ENCODE measurements around the gene CCL1. TPM values are rescaled to one million over a fixed set of nuclear protein-coding genes. Genes with fewer than 3 reads are reported as not detected.

The CCL1 gene
- polyA plus RNA-seq, 1 of the 3 experiments (the other 2 are of a cell fraction) = not detected

DNA sequence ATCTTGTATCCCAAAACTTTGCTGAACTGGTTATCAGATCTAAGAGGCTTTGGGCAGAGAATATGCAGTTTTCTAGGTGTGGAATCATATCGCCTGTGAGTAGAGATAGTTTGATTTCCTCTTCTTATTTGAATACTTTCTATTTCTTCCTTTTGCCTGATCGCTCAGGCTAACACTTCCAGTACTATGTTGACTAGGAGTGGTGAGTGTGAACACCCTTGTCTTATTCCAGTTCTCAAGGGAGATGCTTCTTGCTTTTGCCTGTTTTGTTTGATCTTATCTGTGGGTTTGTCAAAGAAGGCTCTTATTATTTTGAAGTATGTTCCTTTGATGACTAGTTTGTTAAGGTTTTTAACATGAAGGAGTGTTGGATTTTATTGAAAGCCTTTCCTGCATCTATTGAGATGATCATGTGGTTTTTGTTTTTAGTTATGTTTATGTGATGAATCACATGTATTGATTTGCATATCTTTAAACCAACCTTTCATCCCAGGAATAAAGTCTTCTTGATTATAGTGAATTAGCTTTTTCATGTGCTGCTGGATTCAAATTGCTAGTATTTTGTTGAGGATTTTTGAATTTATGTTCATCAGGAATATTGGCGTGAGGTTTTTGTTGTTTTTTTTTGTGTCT lies 23.8 kb downstream of the CCL1 start:
- H3K4me2 ChIP-seq = no peak overlapping the region
- H3K79me2 ChIP-seq (ENCODE audit: insufficient read depth) = no peaks in the 10 kb centered on the region
- H2AFZ ChIP-seq (ENCODE audit: low read depth) = no peak overlapping the region
- H3K27ac ChIP-seq (ENCODE audit: low read depth in 2 of 2, low read length in 1 of 2) = no peak overlapping the region
- no peak overlapping the region for H3K4me3 ChIP-seq (ENCODE audit: low read depth in 2 of 2, low read length in 1 of 2)
- ChIA-PET POLR2A (no interaction called here), CTCF (interaction anchor here (0.9 to 2.0 kb wide), 3 partner anchors 20 to 139 kb away, joined by 3 to 7 read pairs (median 5); partner anchors contain the start of gene CCL8)
- no peak for DNase-seq
- H3K9ac ChIP-seq = no peak overlapping the region
- 32% methylated on average over 3 of the region's 3 CpGs for WGBS (ENCODE audit: low lambda C conversion rate)
- no peaks in the 10 kb centered on the region for H3K9me2 ChIP-seq
- no peaks in the 10 kb centered on the region for H3K9me3 ChIP-seq
- no peak for TF ChIP-seq NRF1 (IDR thresholded peaks at IDR 0.05; ENCODE audit: low read depth, low read length)
- TF ChIP-seq SIN3A (IDR thresholded peaks at IDR 0.05; ENCODE audit: borderline replicate concordance, low read depth, low read length) = no peak
- TF ChIP-seq RFX5 (IDR thresholded peaks at IDR 0.05; ENCODE audit: low read length) = no peak
- no peak for TF ChIP-seq RCOR1 (IDR thresholded peaks at IDR 0.05; ENCODE audit: low read length)
- no peak for TF ChIP-seq MEF2A (IDR thresholded peaks at IDR 0.05; ENCODE audit: borderline replicate concordance, low read depth)
- TF ChIP-seq JUND (IDR thresholded peaks at IDR 0.05) = no peak
- TF ChIP-seq, protein P1, sequence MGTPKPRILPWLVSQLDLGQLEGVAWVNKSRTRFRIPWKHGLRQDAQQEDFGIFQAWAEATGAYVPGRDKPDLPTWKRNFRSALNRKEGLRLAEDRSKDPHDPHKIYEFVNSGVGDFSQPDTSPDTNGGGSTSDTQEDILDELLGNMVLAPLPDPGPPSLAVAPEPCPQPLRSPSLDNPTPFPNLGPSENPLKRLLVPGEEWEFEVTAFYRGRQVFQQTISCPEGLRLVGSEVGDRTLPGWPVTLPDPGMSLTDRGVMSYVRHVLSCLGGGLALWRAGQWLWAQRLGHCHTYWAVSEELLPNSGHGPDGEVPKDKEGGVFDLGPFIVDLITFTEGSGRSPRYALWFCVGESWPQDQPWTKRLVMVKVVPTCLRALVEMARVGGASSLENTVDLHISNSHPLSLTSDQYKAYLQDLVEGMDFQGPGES (IDR thresholded peaks at IDR 0.05; ENCODE audit: low read depth, low read length) = no peak
- TF ChIP-seq MXI1 (IDR thresholded peaks at IDR 0.05; ENCODE audit: low read depth, low read length) = no peak
- TF ChIP-seq EZH2phosphoT487 (IDR thresholded peaks at IDR 0.05; ENCODE audit: borderline replicate concordance, low read depth) = no peak
- TF ChIP-seq YY1 (IDR thresholded peaks at IDR 0.05; ENCODE audit: low read depth) = no peak
- H3K36me3 ChIP-seq (replicated peaks in 1 of 2; ENCODE audit: control insufficient read depth in 1 of 2, insufficient read depth in 2 of 2, low read length in 1 of 2) = no peaks in the 10 kb centered on the region
- no peaks in the 10 kb centered on the region for H3K4me1 ChIP-seq (ENCODE audit: control insufficient read depth in 1 of 2, insufficient read depth in 2 of 2, low read depth in 1 of 2, low read length in 1 of 2)
- H3K27me3 ChIP-seq (ENCODE audit: insufficient read depth) = no peaks in the 10 kb centered on the region
- no peaks in the 10 kb centered on the region for H3F3A ChIP-seq (replicated peaks; ENCODE audit: insufficient read depth)
- H4K20me1 ChIP-seq (ENCODE audit: insufficient read depth) = no peaks in the 10 kb centered on the region

DNA sequence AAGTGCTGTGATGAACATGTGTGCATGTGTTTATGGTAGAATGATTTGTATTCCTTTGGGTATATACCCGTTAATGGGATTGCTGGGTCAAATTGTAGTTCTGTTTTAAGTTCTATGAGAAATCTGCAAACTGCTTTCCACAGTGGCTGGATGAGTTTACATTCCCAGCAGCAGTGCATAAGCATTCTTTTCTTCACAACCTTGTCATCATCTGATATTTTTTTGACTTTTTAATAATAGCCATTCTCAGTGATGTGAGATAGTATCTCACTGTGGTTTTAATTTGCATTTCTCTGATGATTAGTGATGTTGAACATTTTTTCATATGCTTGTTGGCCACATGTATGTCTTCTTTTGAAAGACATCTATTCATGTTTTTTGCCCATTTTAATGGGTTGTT lies 25.3 kb downstream of the CCL1 start:
- Histone ChIP-seq H3F3A (replicated peaks; ENCODE audit: insufficient read depth) (no peaks in the 10 kb centered on the region), H3K4me1 (ENCODE audit: control insufficient read depth in 1 of 2, insufficient read depth in 2 of 2, low read depth in 1 of 2, low read length in 1 of 2) (no peaks in the 10 kb centered on the region), H3K27me3 (ENCODE audit: insufficient read depth) (no peaks in the 10 kb centered on the region), H3K4me3 (ENCODE audit: low read depth in 2 of 2, low read length in 1 of 2) (no peak overlapping the region), H3K9ac (no peak overlapping the region), H3K79me2 (ENCODE audit: insufficient read depth) (no peaks in the 10 kb centered on the region), H3K4me2 (no peak overlapping the region), H2AFZ (ENCODE audit: low read depth) (no peak overlapping the region), H3K27ac (ENCODE audit: low read depth in 2 of 2, low read length in 1 of 2) (no peak overlapping the region), H3K36me3 (replicated peaks in 1 of 2; ENCODE audit: control insufficient read depth in 1 of 2, insufficient read depth in 2 of 2, low read length in 1 of 2) (no peaks in the 10 kb centered on the region), H3K9me2 (no peaks in the 10 kb centered on the region), H3K9me3 (no peaks in the 10 kb centered on the region), H4K20me1 (ENCODE audit: insufficient read depth) (no peaks in the 10 kb centered on the region)
- no peak for DNase-seq
- TF ChIP-seq, protein P2, sequence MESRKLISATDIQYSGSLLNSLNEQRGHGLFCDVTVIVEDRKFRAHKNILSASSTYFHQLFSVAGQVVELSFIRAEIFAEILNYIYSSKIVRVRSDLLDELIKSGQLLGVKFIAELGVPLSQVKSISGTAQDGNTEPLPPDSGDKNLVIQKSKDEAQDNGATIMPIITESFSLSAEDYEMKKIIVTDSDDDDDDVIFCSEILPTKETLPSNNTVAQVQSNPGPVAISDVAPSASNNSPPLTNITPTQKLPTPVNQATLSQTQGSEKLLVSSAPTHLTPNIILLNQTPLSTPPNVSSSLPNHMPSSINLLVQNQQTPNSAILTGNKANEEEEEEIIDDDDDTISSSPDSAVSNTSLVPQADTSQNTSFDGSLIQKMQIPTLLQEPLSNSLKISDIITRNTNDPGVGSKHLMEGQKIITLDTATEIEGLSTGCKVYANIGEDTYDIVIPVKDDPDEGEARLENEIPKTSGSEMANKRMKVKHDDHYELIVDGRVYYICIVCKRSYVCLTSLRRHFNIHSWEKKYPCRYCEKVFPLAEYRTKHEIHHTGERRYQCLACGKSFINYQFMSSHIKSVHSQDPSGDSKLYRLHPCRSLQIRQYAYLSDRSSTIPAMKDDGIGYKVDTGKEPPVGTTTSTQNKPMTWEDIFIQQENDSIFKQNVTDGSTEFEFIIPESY (IDR thresholded peaks at IDR 0.05; ENCODE audit: borderline replicate concordance, low read depth) = no peak
- TF ChIP-seq, protein P3, sequence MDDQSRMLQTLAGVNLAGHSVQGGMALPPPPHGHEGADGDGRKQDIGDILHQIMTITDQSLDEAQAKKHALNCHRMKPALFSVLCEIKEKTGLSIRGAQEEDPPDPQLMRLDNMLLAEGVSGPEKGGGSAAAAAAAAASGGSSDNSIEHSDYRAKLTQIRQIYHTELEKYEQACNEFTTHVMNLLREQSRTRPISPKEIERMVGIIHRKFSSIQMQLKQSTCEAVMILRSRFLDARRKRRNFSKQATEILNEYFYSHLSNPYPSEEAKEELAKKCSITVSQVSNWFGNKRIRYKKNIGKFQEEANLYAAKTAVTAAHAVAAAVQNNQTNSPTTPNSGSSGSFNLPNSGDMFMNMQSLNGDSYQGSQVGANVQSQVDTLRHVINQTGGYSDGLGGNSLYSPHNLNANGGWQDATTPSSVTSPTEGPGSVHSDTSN (IDR thresholded peaks at IDR 0.05) = no peak
- TF ChIP-seq MXI1 (IDR thresholded peaks at IDR 0.05; ENCODE audit: low read depth, low read length) = no peak
- TF ChIP-seq FOXM1 (IDR thresholded peaks at IDR 0.05; ENCODE audit: low read depth) = no peak
- no peak for TF ChIP-seq ELF1 (IDR thresholded peaks at IDR 0.05)
- TF ChIP-seq NFIC (IDR thresholded peaks at IDR 0.05; ENCODE audit: borderline replicate concordance) = no peak
- TF ChIP-seq GABPA (IDR thresholded peaks at IDR 0.05; ENCODE audit: low read depth) = no peak
- no peak for TF ChIP-seq RCOR1 (IDR thresholded peaks at IDR 0.05; ENCODE audit: low read length)
- TF ChIP-seq, protein P4, sequence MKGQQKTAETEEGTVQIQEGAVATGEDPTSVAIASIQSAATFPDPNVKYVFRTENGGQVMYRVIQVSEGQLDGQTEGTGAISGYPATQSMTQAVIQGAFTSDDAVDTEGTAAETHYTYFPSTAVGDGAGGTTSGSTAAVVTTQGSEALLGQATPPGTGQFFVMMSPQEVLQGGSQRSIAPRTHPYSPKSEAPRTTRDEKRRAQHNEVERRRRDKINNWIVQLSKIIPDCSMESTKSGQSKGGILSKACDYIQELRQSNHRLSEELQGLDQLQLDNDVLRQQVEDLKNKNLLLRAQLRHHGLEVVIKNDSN (IDR thresholded peaks at IDR 0.05; ENCODE audit: borderline replicate concordance, low read depth) = no peak
- TF ChIP-seq SMC3 (IDR thresholded peaks at IDR 0.05; ENCODE audit: low read depth, low read length) = no peak
- TF ChIP-seq RFX5 (IDR thresholded peaks at IDR 0.05; ENCODE audit: low read length) = no peak
- TF ChIP-seq, protein P5, sequence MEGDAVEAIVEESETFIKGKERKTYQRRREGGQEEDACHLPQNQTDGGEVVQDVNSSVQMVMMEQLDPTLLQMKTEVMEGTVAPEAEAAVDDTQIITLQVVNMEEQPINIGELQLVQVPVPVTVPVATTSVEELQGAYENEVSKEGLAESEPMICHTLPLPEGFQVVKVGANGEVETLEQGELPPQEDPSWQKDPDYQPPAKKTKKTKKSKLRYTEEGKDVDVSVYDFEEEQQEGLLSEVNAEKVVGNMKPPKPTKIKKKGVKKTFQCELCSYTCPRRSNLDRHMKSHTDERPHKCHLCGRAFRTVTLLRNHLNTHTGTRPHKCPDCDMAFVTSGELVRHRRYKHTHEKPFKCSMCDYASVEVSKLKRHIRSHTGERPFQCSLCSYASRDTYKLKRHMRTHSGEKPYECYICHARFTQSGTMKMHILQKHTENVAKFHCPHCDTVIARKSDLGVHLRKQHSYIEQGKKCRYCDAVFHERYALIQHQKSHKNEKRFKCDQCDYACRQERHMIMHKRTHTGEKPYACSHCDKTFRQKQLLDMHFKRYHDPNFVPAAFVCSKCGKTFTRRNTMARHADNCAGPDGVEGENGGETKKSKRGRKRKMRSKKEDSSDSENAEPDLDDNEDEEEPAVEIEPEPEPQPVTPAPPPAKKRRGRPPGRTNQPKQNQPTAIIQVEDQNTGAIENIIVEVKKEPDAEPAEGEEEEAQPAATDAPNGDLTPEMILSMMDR (IDR thresholded peaks at IDR 0.05) = no peak
- TF ChIP-seq EP300 (IDR thresholded peaks at IDR 0.05; ENCODE audit: borderline replicate concordance in 1 of 2, low read depth in 1 of 2, low read length in 1 of 2) = no peak
- TF ChIP-seq JUND (IDR thresholded peaks at IDR 0.05) = no peak
- no peak for TF ChIP-seq MEF2A (IDR thresholded peaks at IDR 0.05; ENCODE audit: borderline replicate concordance, low read depth)
- TF ChIP-seq FOXJ3 (CRISPR knock-in tag; IDR thresholded peaks at IDR 0.05) = no peak
- TF ChIP-seq GATA2 (CRISPR knock-in tag; IDR thresholded peaks at IDR 0.05) = no peak
- ChIA-PET CTCF (interaction anchor here (1.2 kb wide), 1 partner anchor 24 kb away, joined by 8 read pairs; no protein-coding TSS in a partner anchor), POLR2A (no interaction called here)
- whole genome bisulfite sequencing (ENCODE audit: low lambda C conversion rate) = 0% methylated on average over 1 of the region's 1 CpG

Measured in SK-N-SH (cell line).